GM12892 (cell line): Measurements from ENCODE around the gene PEAK1.
A peak's percentile ranks its signal among the peaks of the same experiment; 100 is the strongest.

Source experiments
- DNase-seq: peaks from one replicate; pipeline ENCODE4 v3.0.0; 2011; ENCODE audit not compliant: insufficient read length
- FAIRE-seq: peaks from 2 replicates; lab custom pipeline; 2011; peaks lifted over from hg19 to GRCh38; lab: Jason Lieb, UNC
- POLR2A ChIP-seq: IDR thresholded peaks from 2 replicates; pipeline ENCODE4 v1.6.1; 2011; ENCODE audit warnings: low read depth, low read length, control low read depth
- POLR2AphosphoS5 ChIP-seq: IDR thresholded peaks from 2 replicates; pipeline ENCODE4 v1.6.1; 2011; ENCODE audit warnings: low read depth, low read length, control low read depth
- TAF1 ChIP-seq: IDR thresholded peaks from 2 replicates; pipeline ENCODE4 v1.6.1; 2011; ENCODE audit warnings: low read depth, mild to moderate bottlenecking, control low read depth, low read length, borderline replicate concordance

Gene PEAK1

DNA sequence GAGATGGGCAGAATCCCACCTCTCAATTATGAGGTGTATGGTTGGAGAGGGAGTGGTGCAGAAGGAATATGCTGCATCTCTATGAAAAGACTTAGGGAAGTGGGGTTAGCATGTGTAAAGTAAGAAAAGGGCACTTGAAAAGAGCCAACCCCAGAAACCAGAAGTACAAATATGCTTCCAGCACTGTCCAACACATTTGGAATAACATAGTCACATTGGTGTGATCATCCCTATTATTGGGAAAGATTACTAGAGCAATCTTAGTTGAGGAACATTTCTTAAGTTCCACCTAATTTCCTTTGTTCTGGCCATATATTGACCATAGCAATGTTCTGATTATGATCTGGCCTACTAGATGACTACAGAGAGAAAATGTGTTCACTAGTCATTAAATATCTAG is 35.0 kb upstream of the PEAK1 start:
- no peak for DNase-seq
- TF ChIP-seq POLR2A (no peak), POLR2AphosphoS5 (no peak), TAF1 (no peak)
- no peak for FAIRE-seq

DNA sequence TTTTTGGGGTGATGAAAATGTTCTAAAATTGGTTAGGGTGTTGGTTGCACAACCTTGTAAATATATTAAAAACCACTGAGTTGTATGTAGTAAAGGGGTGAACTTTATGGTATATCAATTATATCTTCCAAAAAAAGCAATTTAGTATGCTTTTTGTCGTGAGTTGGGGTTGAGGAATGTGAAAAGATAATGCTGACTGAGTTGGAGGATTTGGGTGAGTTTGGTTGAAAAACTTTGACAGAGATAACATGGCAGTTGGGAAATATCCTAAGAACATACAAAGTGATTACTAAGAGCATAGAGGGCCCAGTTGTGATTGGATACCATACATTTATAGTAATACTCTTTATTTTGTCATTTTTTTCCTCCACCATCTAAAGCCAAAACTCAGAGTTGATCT is 34.4 kb upstream of the PEAK1 start:
- FAIRE-seq (no peak), DNase-seq (no peak)
- TF ChIP-seq POLR2A = no peak
- no peak for TF ChIP-seq POLR2AphosphoS5
- no peak for TF ChIP-seq TAF1

GRCh38 chr15:77446840-77447390 is 27.0 kb upstream of the PEAK1 start:
- TF ChIP-seq POLR2AphosphoS5 (no peak), POLR2A (no peak), TAF1 (no peak)
- no peak for DNase-seq
- peak; percentile 62 for FAIRE-seq

DNA sequence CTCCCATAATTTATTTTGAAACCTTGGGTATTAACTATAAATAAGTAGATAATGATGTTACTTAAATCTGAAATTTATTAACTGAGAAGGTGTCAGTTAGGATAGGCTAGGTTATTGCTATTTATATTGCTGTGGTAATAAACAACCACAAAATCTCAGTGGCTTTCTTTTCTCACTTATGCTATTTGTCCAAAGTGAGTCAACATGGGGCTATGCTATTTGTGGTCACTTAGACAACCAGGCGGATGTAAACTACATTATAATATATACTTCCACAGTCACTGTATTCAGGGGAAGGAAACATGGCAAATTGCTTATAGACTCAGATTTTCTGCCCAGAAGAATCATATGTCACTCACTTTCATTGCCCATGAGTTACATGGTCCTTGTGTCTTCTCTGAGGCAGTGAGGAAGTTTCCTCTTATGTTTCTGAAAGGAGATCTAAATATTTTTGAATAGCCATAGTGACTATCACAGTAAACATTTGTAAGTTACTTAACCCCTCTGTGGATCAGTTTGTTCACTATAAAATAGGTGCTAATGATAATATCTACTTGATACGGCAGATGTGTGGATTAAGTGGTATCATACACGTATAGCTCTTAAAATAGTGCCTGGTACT is 20.6 kb upstream of the PEAK1 start:
- no peak for TF ChIP-seq POLR2AphosphoS5
- DNase-seq (no peak), FAIRE-seq (no peak)

- no peak for FAIRE-seq
- TF ChIP-seq POLR2A (no peak), TAF1 (no peak), POLR2AphosphoS5 (no peak)
- no peak for DNase-seq
Observed at GRCh38 chr15:77437264-77437663, 17.4 kb upstream of the PEAK1 start.

DNA sequence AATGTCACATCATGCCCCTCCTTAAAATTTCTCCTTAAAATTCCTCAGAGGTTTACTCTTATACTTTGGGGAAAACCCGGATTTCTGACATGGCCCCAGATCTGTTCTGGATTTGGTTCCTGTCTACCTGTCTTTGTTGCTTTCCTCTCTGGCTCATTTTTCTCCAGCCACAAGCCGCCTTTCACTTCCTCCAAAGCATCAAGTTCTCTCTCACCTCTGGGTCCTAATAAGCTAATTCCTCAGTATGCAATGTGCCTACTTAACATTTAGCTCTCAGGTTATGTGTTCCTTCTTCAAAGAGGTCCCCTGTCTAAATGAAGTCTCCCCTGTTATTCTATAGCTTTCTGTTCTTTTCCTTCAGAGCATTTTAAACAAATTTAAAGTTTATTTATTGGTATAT is 16.9 kb upstream of the PEAK1 start:
- no peak for DNase-seq
- TF ChIP-seq POLR2A (no peak), POLR2AphosphoS5 (no peak), TAF1 (no peak)
- FAIRE-seq = no peak

GRCh38 chr15:77430652-77431051 is 10.7 kb upstream of the PEAK1 start:
- FAIRE-seq (no peak), DNase-seq (no peak)
- TF ChIP-seq TAF1 (no peak), POLR2A (no peak), POLR2AphosphoS5 (no peak)

DNA sequence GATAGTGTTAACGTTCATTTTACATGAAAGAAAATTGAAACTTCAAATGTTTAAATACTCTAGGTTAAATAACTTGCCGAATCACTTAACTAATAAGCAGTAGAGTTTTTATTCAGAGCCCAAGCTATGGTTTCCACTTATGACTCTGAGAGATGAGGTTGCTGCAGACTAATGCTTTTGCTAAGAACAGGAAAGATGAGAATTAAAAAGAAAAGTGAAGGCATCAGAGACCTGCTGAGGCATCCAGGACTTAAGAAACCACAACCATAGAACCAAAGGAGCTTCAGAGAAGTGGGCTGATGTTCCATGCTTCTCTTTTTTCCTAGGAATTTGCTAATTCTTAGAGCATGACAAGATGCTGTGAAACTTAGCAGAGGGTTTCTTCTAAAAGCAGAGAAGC is 10.3 kb upstream of the PEAK1 start:
- no peak for TF ChIP-seq POLR2AphosphoS5
- no peak for TF ChIP-seq POLR2A
- no peak for TF ChIP-seq TAF1
- DNase-seq (no peak), FAIRE-seq (no peak)

GRCh38 chr15:77426871-77427270 is 7.0 kb upstream of the PEAK1 start:
- DNase-seq = no peak
- TF ChIP-seq POLR2AphosphoS5 (no peak), TAF1 (no peak), POLR2A (no peak)
- FAIRE-seq = no peak

GRCh38 chr15:77426377-77426776 is 6.5 kb upstream of the PEAK1 start:
- FAIRE-seq = no peak
- TF ChIP-seq POLR2AphosphoS5 (no peak), TAF1 (no peak), POLR2A (no peak)
- DNase-seq = no peak

- TF ChIP-seq POLR2AphosphoS5 (no peak), TAF1 (no peak), POLR2A (no peak)
- DNase-seq (no peak), FAIRE-seq (no peak)
Observed at GRCh38 chr15:77425104-77425503, 5.2 kb upstream of the PEAK1 start.

DNA sequence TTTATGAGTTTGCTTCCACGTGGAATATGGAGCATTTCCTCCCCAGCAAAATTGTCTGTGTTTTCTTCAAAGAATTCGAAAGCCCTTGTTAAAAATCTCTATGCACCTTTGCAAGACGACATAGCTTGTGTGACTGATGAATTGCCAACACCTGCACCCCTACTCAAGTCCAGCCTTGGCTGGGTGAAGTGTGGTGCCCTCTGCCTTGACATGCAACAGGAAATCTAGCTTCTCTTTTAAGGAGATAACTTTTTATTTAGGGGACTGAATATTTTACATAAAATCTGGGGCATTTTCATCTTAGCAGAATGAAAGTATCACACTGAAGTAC is 1.4 kb upstream of the PEAK1 start:
- no peak for FAIRE-seq
- TF ChIP-seq POLR2A = no peak
- TF ChIP-seq TAF1 = no peak
- no peak for TF ChIP-seq POLR2AphosphoS5
- DNase-seq = no peak
